ENCODE results near the gene EGFL7. TPM values are rescaled to one million over a fixed set of nuclear protein-coding genes. Genes with fewer than 3 reads are reported as not detected.
A peak's percentile ranks its signal among the peaks of the same experiment; 100 is the strongest.

EGFL7 gene
- total RNA-seq, 1 donor: 3.3 TPM

GRCh38 chr9:136670576-136671253 is 8.0 kb downstream of the EGFL7 start:
- Histone ChIP-seq H3K4me3 (ENCODE audit: insufficient read depth, low read length) (no peak overlapping the region), H3K4me2 (ENCODE audit: insufficient read depth, low read length) (no peak overlapping the region), H3K79me2 (ENCODE audit: insufficient read depth, low read length) (no peaks in the 10 kb centered on the region), H3K27ac (ENCODE audit: low read depth, low read length) (no peak overlapping the region), H3K27me3 (ENCODE audit: insufficient read depth, low read length) (peaks cover 10% of the 10 kb centered on the region), H2AFZ (ENCODE audit: low read length) (no peak overlapping the region), H4K20me1 (ENCODE audit: insufficient read depth, low read length) (peaks cover 6% of the 10 kb centered on the region), H3K9me3 (ENCODE audit: low read depth, low read length) (no peaks in the 10 kb centered on the region), H3K36me3 (ENCODE audit: insufficient read depth, low read length) (no peaks in the 10 kb centered on the region), H3K4me1 (ENCODE audit: insufficient read depth, low read length) (no peaks in the 10 kb centered on the region)
- no peak for DNase-seq (ENCODE audit: insufficient read length, low spot score, missing footprints)
- no peak for TF ChIP-seq CTCF (IDR thresholded peaks at IDR 0.05; ENCODE audit: extremely low read depth, low read depth, low read length)

DNA sequence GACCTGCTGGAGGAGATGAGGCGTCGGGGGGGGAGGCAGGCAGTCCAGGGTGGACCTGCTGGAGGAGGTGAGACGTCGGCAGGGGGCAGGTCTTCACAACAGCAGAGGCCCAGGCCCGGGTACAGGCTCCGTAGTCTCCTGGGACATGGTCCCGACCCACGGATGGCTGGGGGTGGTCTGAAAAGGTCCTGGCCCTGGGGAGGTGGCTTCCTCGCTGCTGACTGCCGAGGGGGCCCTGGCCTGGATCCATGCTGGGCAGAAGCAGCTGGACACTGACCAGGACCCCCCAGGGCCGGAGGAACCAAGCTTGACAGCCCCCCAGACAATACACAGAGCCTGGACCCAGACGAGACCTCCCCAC is 8.5 kb downstream of the EGFL7 start:
- DNase-seq (ENCODE audit: insufficient read length, low spot score, missing footprints): no peak
- no peak overlapping the region for H3K4me3 ChIP-seq (ENCODE audit: insufficient read depth, low read length)
- no peaks in the 10 kb centered on the region for H3K9me3 ChIP-seq (ENCODE audit: low read depth, low read length)
- no peak overlapping the region for H3K4me2 ChIP-seq (ENCODE audit: insufficient read depth, low read length)
- H3K27ac ChIP-seq (ENCODE audit: low read depth, low read length): no peak overlapping the region
- TF ChIP-seq CTCF (IDR thresholded peaks at IDR 0.05; ENCODE audit: extremely low read depth, low read depth, low read length): no peak
- no peaks in the 10 kb centered on the region for H3K79me2 ChIP-seq (ENCODE audit: insufficient read depth, low read length)
- peaks cover 10% of the 10 kb centered on the region for H3K27me3 ChIP-seq (ENCODE audit: insufficient read depth, low read length)
- H3K4me1 ChIP-seq (ENCODE audit: insufficient read depth, low read length): no peaks in the 10 kb centered on the region
- H4K20me1 ChIP-seq (ENCODE audit: insufficient read depth, low read length): peaks cover 6% of the 10 kb centered on the region
- no peak overlapping the region for H2AFZ ChIP-seq (ENCODE audit: low read length)
- no peaks in the 10 kb centered on the region for H3K36me3 ChIP-seq (ENCODE audit: insufficient read depth, low read length)

DNA sequence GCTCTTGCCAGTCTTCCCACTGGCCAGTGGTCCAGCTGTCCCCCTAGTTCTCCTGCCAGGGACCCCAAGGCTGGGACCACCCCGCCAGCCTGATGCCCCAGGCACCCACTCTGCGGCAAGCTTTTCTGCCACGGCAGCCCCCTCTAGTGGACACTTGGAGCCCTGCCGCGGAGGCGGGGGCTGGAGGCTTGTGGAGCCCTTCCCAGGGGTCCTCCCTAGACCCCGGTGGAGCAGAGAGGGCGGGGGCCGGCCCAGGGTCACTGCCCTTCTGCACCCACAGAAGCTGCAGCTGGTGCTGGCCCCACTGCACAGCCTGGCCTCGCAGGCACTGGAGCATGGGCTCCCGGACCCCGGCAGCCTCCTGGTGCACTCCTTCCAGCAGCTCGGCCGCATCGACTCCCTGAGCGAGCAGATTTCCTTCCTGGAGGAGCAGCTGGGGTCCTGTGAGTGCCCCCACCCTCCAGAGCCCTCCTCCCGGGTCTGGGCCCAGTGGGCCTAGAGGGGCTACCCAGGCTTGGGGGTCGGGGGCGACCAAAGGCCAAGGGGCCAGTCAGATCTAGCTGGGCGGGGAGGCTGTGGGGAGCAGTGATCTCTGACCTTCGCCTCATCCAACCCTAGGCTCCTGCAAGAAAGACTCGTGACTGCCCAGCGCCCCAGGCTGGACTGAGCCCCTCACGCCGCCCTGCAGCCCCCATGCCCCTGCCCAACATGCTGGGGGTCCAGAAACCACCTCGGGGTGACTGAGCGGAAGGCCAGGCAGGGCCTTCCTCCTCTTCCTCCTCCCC is 9.1 kb downstream of the EGFL7 start:
- Histone ChIP-seq H3K27ac (ENCODE audit: low read depth, low read length) (no peak overlapping the region), H3K36me3 (ENCODE audit: insufficient read depth, low read length) (no peaks in the 10 kb centered on the region), H3K4me2 (ENCODE audit: insufficient read depth, low read length) (no peak overlapping the region), H3K4me1 (ENCODE audit: insufficient read depth, low read length) (no peaks in the 10 kb centered on the region), H2AFZ (ENCODE audit: low read length) (no peak overlapping the region), H3K9me3 (ENCODE audit: low read depth, low read length) (no peaks in the 10 kb centered on the region), H3K27me3 (ENCODE audit: insufficient read depth, low read length) (peaks cover 7% of the 10 kb centered on the region), H3K79me2 (ENCODE audit: insufficient read depth, low read length) (no peaks in the 10 kb centered on the region), H4K20me1 (ENCODE audit: insufficient read depth, low read length) (peaks cover 6% of the 10 kb centered on the region), H3K4me3 (ENCODE audit: insufficient read depth, low read length) (no peak overlapping the region)
- peak; percentile 69 for TF ChIP-seq CTCF (IDR thresholded peaks at IDR 0.05; ENCODE audit: extremely low read depth, low read depth, low read length)
- peak; percentile 98 for DNase-seq (ENCODE audit: insufficient read length, low spot score, missing footprints)

- no peak overlapping the region for H3K4me2 ChIP-seq (ENCODE audit: insufficient read depth, low read length)
- no peaks in the 10 kb centered on the region for H3K27me3 ChIP-seq (ENCODE audit: insufficient read depth, low read length)
- no peak for DNase-seq (ENCODE audit: insufficient read length, low spot score, missing footprints)
- no peak overlapping the region for H3K27ac ChIP-seq (ENCODE audit: low read depth, low read length)
- peaks cover 6% of the 10 kb centered on the region for H4K20me1 ChIP-seq (ENCODE audit: insufficient read depth, low read length)
- no peak overlapping the region for H2AFZ ChIP-seq (ENCODE audit: low read length)
- H3K4me1 ChIP-seq (ENCODE audit: insufficient read depth, low read length): no peaks in the 10 kb centered on the region
- no peak overlapping the region for H3K4me3 ChIP-seq (ENCODE audit: insufficient read depth, low read length)
- no peak for TF ChIP-seq CTCF (IDR thresholded peaks at IDR 0.05; ENCODE audit: extremely low read depth, low read depth, low read length)
- H3K79me2 ChIP-seq (ENCODE audit: insufficient read depth, low read length): no peaks in the 10 kb centered on the region
- no peaks in the 10 kb centered on the region for H3K36me3 ChIP-seq (ENCODE audit: insufficient read depth, low read length)
- no peaks in the 10 kb centered on the region for H3K9me3 ChIP-seq (ENCODE audit: low read depth, low read length)
Observed at GRCh38 chr9:136672431-136673087, 9.8 kb downstream of the EGFL7 start.
